OCI-LY3 (cell line): ENCODE results near the gene RECQL.

Source experiments
- CTCF ChIP-seq: fragments of 200-600, 300-600 bp; sonication (generic); IDR thresholded peaks from 2 replicates; pipeline ENCODE4 v1.5.1; 2014; ENCODE audit warnings: antibody characterized with exemption, low read length, low read depth
- EZH2phosphoT487 ChIP-seq: fragments of 200-600 bp; shearing (Covaris generic); IDR thresholded peaks from 2 replicates; pipeline ENCODE4 v1.6.1; 2018; ENCODE audit warnings: antibody characterized with exemption, mixed run types, low read depth

- TF ChIP-seq CTCF (no peak), EZH2phosphoT487 (no peak)
Observed at GRCh38 chr12:21428241-21428640, 73.2 kb downstream of the RECQL start.
